Measurements from ENCODE around the gene SFI1.

Gene SFI1

GRCh38 chr22:31603574-31603973 lies 107.2 kb downstream of the SFI1 start:
- CTCF ChIA-PET: interaction anchor here (1.6 kb wide), 1 partner anchor 42 kb away, joined by 4 read pairs; no protein-coding TSS in a partner anchor
- H3K27me3 Mint-ChIP-seq: no peaks in the 10 kb centered on the region
- H3K4me1 Mint-ChIP-seq: no peaks in the 10 kb centered on the region
- no peak overlapping the region for H3K27ac Mint-ChIP-seq
- H3K9me3 Mint-ChIP-seq: no peaks in the 10 kb centered on the region
- H3K36me3 Mint-ChIP-seq: peaks cover 40% of the 10 kb centered on the region
- no peak overlapping the region for H3K4me3 Mint-ChIP-seq
- DNase-seq: no peak

- DNase-seq: peak; percentile 8
- Mint-ChIP-seq H3K36me3 (peaks cover 40% of the 10 kb centered on the region), H3K9me3 (no peaks in the 10 kb centered on the region), H3K4me1 (no peaks in the 10 kb centered on the region), H3K4me3 (no peak overlapping the region), H3K27ac (no peak overlapping the region), H3K27me3 (no peaks in the 10 kb centered on the region)
- CTCF ChIA-PET: interaction anchor here (1.6 kb wide), 1 partner anchor 43 kb away, joined by 4 read pairs; no protein-coding TSS in a partner anchor
Measured at GRCh38 chr22:31604137-31604705, 107.9 kb downstream of the SFI1 start.

GRCh38 chr22:31604746-31605705 lies 108.7 kb downstream of the SFI1 start:
- no peaks in the 10 kb centered on the region for H3K9me3 Mint-ChIP-seq
- H3K4me3 Mint-ChIP-seq: no peak overlapping the region
- CTCF ChIA-PET: interaction anchor here (1.1 to 1.6 kb wide), 2 partner anchors 44 to 48 kb away, joined by 3 to 4 read pairs; no protein-coding TSS in a partner anchor
- H3K27me3 Mint-ChIP-seq: no peaks in the 10 kb centered on the region
- H3K36me3 Mint-ChIP-seq: peaks cover 43% of the 10 kb centered on the region
- no peak overlapping the region for H3K27ac Mint-ChIP-seq
- H3K4me1 Mint-ChIP-seq: no peaks in the 10 kb centered on the region
- peak; percentile 16 for DNase-seq

- H3K27me3 Mint-ChIP-seq: no peaks in the 10 kb centered on the region
Measured at GRCh38 chr22:31605851-31606585, 109.7 kb downstream of the SFI1 start.

GRCh38 chr22:31607696-31608095 lies 111.4 kb downstream of the SFI1 start:
- Mint-ChIP-seq H3K4me3 (no peak overlapping the region), H3K27ac (no peak overlapping the region), H3K27me3 (no peaks in the 10 kb centered on the region), H3K4me1 (no peaks in the 10 kb centered on the region), H3K36me3 (peaks cover 47% of the 10 kb centered on the region), H3K9me3 (no peaks in the 10 kb centered on the region)
- CTCF ChIA-PET: no interaction called here
- DNase-seq: peak; percentile 14

More at GRCh38 chr22:31605851-31606585, 109.7 kb downstream of the SFI1 start:
- DNase-seq: peak; percentile 10
- Mint-ChIP-seq H3K9me3 (no peaks in the 10 kb centered on the region), H3K4me3 (no peak overlapping the region), H3K36me3 (peaks cover 45% of the 10 kb centered on the region), H3K4me1 (no peaks in the 10 kb centered on the region), H3K27ac (no peak overlapping the region)
- CTCF ChIA-PET: interaction anchor here (1.1 kb wide), 1 partner anchor 49 kb away, joined by 3 read pairs; no protein-coding TSS in a partner anchor

GRCh38 chr22:31609716-31610115 lies 113.4 kb downstream of the SFI1 start:
- peaks cover 30% of the 10 kb centered on the region for H3K36me3 Mint-ChIP-seq
- no peak overlapping the region for H3K4me3 Mint-ChIP-seq
- H3K27ac Mint-ChIP-seq: peak overlapping the region; percentile 14
- no peaks in the 10 kb centered on the region for H3K4me1 Mint-ChIP-seq
- DNase-seq: peak; percentile 3
- H3K27me3 Mint-ChIP-seq: peaks cover 3% of the 10 kb centered on the region
- H3K9me3 Mint-ChIP-seq: no peaks in the 10 kb centered on the region
- CTCF ChIA-PET: no interaction called here

- DNase-seq: peak; percentile 17
- Mint-ChIP-seq H3K27ac (no peak overlapping the region), H3K27me3 (peaks cover 3% of the 10 kb centered on the region), H3K4me3 (no peak overlapping the region), H3K36me3 (peaks cover 30% of the 10 kb centered on the region), H3K9me3 (no peaks in the 10 kb centered on the region), H3K4me1 (peaks cover 6% of the 10 kb centered on the region)
- CTCF ChIA-PET: no interaction called here
Measured at GRCh38 chr22:31610611-31611010, 114.3 kb downstream of the SFI1 start.

- H3K9me3 Mint-ChIP-seq: no peaks in the 10 kb centered on the region
- H3K36me3 Mint-ChIP-seq: peaks cover 31% of the 10 kb centered on the region
- peaks cover 11% of the 10 kb centered on the region for H3K4me1 Mint-ChIP-seq
- H3K27me3 Mint-ChIP-seq: peaks cover 3% of the 10 kb centered on the region
- CTCF ChIA-PET: no interaction called here
- H3K27ac Mint-ChIP-seq: no peak overlapping the region
- DNase-seq: peak; percentile 17
- H3K4me3 Mint-ChIP-seq: no peak overlapping the region
Measured at GRCh38 chr22:31611061-31611760, 114.9 kb downstream of the SFI1 start.

GRCh38 chr22:31612891-31613285 lies 116.6 kb downstream of the SFI1 start:
- Mint-ChIP-seq H3K9me3 (no peaks in the 10 kb centered on the region), H3K4me3 (no peak overlapping the region), H3K27me3 (peaks cover 3% of the 10 kb centered on the region), H3K27ac (no peak overlapping the region), H3K36me3 (peaks cover 28% of the 10 kb centered on the region), H3K4me1 (peaks cover 11% of the 10 kb centered on the region)
- no peak for DNase-seq
- CTCF ChIA-PET: no interaction called here

- no peak overlapping the region for H3K4me3 Mint-ChIP-seq
- no peaks in the 10 kb centered on the region for H3K9me3 Mint-ChIP-seq
- H3K36me3 Mint-ChIP-seq: peaks cover 29% of the 10 kb centered on the region
- CTCF ChIA-PET: no interaction called here
- no peak overlapping the region for H3K27ac Mint-ChIP-seq
- peaks cover 11% of the 10 kb centered on the region for H3K4me1 Mint-ChIP-seq
- peaks cover 3% of the 10 kb centered on the region for H3K27me3 Mint-ChIP-seq
- no peak for DNase-seq
Measured at GRCh38 chr22:31613286-31613903, 117.1 kb downstream of the SFI1 start.

- Mint-ChIP-seq H3K27ac (peak overlapping the region; percentile 62), H3K4me1 (peaks cover 11% of the 10 kb centered on the region), H3K9me3 (no peaks in the 10 kb centered on the region), H3K4me3 (no peak overlapping the region), H3K36me3 (peaks cover 33% of the 10 kb centered on the region), H3K27me3 (peaks cover 3% of the 10 kb centered on the region)
- CTCF ChIA-PET: no interaction called here
- DNase-seq: no peak
Measured at GRCh38 chr22:31613904-31614296, 117.6 kb downstream of the SFI1 start.

- CTCF ChIA-PET: no interaction called here
- H3K27me3 Mint-ChIP-seq: peaks cover 3% of the 10 kb centered on the region
- H3K4me1 Mint-ChIP-seq: peaks cover 11% of the 10 kb centered on the region
- H3K4me3 Mint-ChIP-seq: no peak overlapping the region
- DNase-seq: no peak
- peaks cover 40% of the 10 kb centered on the region for H3K36me3 Mint-ChIP-seq
- peak overlapping the region; percentile 42 for H3K27ac Mint-ChIP-seq
- H3K9me3 Mint-ChIP-seq: no peaks in the 10 kb centered on the region
Measured at GRCh38 chr22:31614781-31615490, 118.6 kb downstream of the SFI1 start.

- no peak overlapping the region for H3K27ac Mint-ChIP-seq
- peaks cover 3% of the 10 kb centered on the region for H3K27me3 Mint-ChIP-seq
- no peak for DNase-seq
- CTCF ChIA-PET: no interaction called here
- no peaks in the 10 kb centered on the region for H3K9me3 Mint-ChIP-seq
- H3K36me3 Mint-ChIP-seq: peaks cover 42% of the 10 kb centered on the region
- no peak overlapping the region for H3K4me3 Mint-ChIP-seq
- peaks cover 11% of the 10 kb centered on the region for H3K4me1 Mint-ChIP-seq
Measured at GRCh38 chr22:31615491-31615860, 119.1 kb downstream of the SFI1 start.

Measured in activated naive CD4-positive, alpha-beta T cell treated with anti-CD3 and anti-CD28 coated beads, Interleukin-2, amount 10 ng/mL, durations not matched to agents 7 days and 5 days (primary cell).